Measurements from ENCODE around the gene CCDC61. TPM values are rescaled to one million over a fixed set of nuclear protein-coding genes. Genes with fewer than 3 reads are reported as not detected.

The CCDC61 gene
- total RNA-seq, 1 donor from 2014 or later: 13.7 TPM

- Histone ChIP-seq H3K36me3 (no peaks in the 10 kb centered on the region), H3K4me1 (peaks cover 0 to 2% of the 10 kb centered on the region in 2 donors), H3K27ac (no peak overlapping the region), H3K9me3 (no peaks in the 10 kb centered on the region), H3K27me3 (peaks cover 16% of the 10 kb centered on the region), H3K4me3 (no peak overlapping the region)
- TF ChIP-seq, protein P1, sequence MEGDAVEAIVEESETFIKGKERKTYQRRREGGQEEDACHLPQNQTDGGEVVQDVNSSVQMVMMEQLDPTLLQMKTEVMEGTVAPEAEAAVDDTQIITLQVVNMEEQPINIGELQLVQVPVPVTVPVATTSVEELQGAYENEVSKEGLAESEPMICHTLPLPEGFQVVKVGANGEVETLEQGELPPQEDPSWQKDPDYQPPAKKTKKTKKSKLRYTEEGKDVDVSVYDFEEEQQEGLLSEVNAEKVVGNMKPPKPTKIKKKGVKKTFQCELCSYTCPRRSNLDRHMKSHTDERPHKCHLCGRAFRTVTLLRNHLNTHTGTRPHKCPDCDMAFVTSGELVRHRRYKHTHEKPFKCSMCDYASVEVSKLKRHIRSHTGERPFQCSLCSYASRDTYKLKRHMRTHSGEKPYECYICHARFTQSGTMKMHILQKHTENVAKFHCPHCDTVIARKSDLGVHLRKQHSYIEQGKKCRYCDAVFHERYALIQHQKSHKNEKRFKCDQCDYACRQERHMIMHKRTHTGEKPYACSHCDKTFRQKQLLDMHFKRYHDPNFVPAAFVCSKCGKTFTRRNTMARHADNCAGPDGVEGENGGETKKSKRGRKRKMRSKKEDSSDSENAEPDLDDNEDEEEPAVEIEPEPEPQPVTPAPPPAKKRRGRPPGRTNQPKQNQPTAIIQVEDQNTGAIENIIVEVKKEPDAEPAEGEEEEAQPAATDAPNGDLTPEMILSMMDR (IDR thresholded peaks at IDR 0.05): no peak
- DNase-seq (ENCODE audit: low spot score in 2 of 2): no peak
- intact Hi-C loops (cut with DNase I): no loop called here
Observed at GRCh38 chr19:45975306-45976070, 19.8 kb upstream of the CCDC61 start.

DNA sequence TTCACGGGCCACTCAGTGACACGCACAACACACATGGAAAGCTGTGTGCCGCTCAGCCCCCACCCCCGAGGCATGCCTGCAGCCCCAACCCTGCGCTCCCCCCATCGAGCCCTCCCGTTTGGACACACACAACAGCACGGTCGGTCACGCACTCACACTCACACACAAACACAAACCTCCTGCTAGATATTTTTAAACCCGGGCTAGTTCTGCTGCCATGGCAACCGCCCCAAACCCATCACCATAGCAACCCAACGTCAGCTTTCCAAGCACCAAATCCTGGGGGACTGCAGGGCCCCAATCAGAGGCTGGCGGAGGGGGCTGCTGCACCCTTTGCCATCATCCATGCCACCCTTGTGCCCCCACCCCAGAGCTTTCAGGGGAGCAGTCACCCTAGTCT, 19.1 kb upstream of the CCDC61 start:
- no peaks in the 10 kb centered on the region for H3K36me3 ChIP-seq
- H3K9me3 ChIP-seq: no peaks in the 10 kb centered on the region
- intact Hi-C loops (cut with DNase I): no loop called here
- no peak overlapping the region for H3K4me3 ChIP-seq
- TF ChIP-seq, protein P1 (IDR thresholded peaks at IDR 0.05): no peak
- H3K27me3 ChIP-seq: peaks cover 16% of the 10 kb centered on the region
- peaks cover 0 to 2% of the 10 kb centered on the region in 2 donors for H3K4me1 ChIP-seq
- DNase-seq (ENCODE audit: low spot score in 2 of 2): no peak
- H3K27ac ChIP-seq: no peak overlapping the region

DNA sequence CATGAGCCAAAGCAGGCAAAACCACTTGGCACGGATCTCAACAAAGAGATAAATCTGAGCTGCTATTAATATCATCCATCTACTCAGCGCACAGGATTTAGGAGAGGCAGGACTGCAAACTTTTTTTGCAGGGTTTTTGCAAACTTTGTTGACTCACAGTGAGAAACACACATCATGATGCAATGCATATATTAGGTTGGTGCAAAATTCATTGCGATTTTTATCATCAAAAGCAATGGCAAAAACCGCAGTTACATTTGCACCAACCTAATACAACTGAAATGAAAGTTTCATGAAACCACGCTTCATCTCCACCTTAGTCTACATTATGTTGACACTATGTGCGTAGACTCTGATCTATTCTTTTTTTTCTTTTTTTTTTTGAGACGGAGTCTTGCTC, 17.1 kb upstream of the CCDC61 start:
- no peaks in the 10 kb centered on the region for H3K9me3 ChIP-seq
- DNase-seq (ENCODE audit: low spot score in 2 of 2): no peak
- intact Hi-C loops (cut with DNase I): no loop called here
- peaks cover 9% of the 10 kb centered on the region for H3K27me3 ChIP-seq
- H3K36me3 ChIP-seq: no peaks in the 10 kb centered on the region
- TF ChIP-seq, protein P1 (IDR thresholded peaks at IDR 0.05): no peak
- no peak overlapping the region for H3K27ac ChIP-seq
- no peak overlapping the region for H3K4me3 ChIP-seq
- H3K4me1 ChIP-seq: no peaks in the 10 kb centered on the region

DNA sequence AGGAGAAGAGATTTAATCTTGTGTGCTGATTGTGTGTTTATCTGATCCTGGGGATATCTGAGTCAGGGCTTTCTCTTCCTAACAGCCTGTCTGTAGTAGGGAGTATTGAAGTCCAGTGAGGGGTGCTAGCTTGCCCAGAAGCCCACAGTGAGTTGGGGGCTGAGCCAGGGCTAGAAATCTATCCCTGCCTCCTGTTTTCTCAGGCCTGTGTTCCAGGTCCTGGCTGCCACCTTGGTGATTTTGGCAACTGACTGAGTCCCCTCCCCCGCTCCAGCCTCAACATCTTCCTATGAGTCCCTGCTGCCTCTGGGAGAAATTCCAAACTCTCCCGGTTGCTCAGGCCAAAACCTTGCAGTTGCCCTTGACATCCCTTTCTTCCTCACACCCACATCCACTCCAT, 13.9 kb upstream of the CCDC61 start:
- H3K27me3 ChIP-seq: no peaks in the 10 kb centered on the region
- no peaks in the 10 kb centered on the region for H3K9me3 ChIP-seq
- no peaks in the 10 kb centered on the region for H3K36me3 ChIP-seq
- no peak overlapping the region for H3K27ac ChIP-seq
- TF ChIP-seq, protein P1 (IDR thresholded peaks at IDR 0.05): no peak
- intact Hi-C loops (cut with DNase I): no loop called here
- no peak for DNase-seq (ENCODE audit: low spot score in 2 of 2)
- no peaks in the 10 kb centered on the region for H3K4me1 ChIP-seq
- no peak overlapping the region for H3K4me3 ChIP-seq

DNA sequence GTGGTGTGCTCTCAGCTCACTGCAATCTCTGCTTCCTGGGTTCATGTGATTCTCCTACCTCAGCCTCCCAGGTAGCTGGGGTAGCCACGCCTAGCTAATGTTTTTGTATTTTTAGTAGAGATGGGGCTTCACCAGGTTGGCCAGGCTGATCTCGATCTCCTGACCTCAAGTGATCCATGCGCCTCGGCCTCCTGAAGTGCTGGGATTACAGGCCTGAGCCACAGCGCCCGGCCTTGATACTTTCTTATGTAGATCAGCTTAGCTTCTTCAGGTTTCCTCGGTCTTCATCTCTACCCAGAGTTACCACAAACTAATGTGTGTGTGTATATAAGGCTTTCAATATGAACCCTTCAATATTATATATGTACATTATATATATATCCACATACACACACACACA, 9.9 kb upstream of the CCDC61 start:
- TF ChIP-seq, protein P1 (IDR thresholded peaks at IDR 0.05): no peak
- Histone ChIP-seq H3K27me3 (no peaks in the 10 kb centered on the region), H3K4me1 (no peaks in the 10 kb centered on the region), H3K27ac (no peak overlapping the region), H3K9me3 (no peaks in the 10 kb centered on the region), H3K4me3 (no peak overlapping the region), H3K36me3 (no peaks in the 10 kb centered on the region)
- no peak for DNase-seq (ENCODE audit: low spot score in 2 of 2)
- intact Hi-C loops (cut with DNase I): no loop called here

Data from ascending aorta (tissue), 2 donors.